ENCODE data around the gene COL5A1.

COL5A1 gene

GRCh38 chr9:134760750-134761420 lies 119.3 kb downstream of the COL5A1 start:
- H3K27me3 ChIP-seq (ENCODE audit: insufficient read depth, poor library complexity, severe bottlenecking), result no peaks in the 10 kb centered on the region
- no peak for DNase-seq (ENCODE audit: low read depth in 1 of 2, low spot score in 1 of 2)
- no peak overlapping the region for H3K4me3 ChIP-seq (replicated peaks; ENCODE audit: insufficient read depth, low read length)
- H3K27ac ChIP-seq (replicated peaks), result no peak overlapping the region
- TF ChIP-seq POLR2AphosphoS5 (IDR thresholded peaks at IDR 0.05; ENCODE audit: low read depth) (no peak), GABPA (IDR thresholded peaks at IDR 0.05; ENCODE audit: low read depth) (no peak), CTCF (IDR thresholded peaks at IDR 0.05; ENCODE audit: insufficient read depth, low read length) (no peak), REST (IDR thresholded peaks at IDR 0.05; ENCODE audit: insufficient replicate concordance, low read depth) (no peak), SPI1 (IDR thresholded peaks at IDR 0.05; ENCODE audit: borderline replicate concordance, low read depth) (no peak)

- H3K27me3 ChIP-seq (ENCODE audit: insufficient read depth, poor library complexity, severe bottlenecking), result no peaks in the 10 kb centered on the region
- no peak for DNase-seq (ENCODE audit: low read depth in 1 of 2, low spot score in 1 of 2)
- no peak overlapping the region for H3K27ac ChIP-seq (replicated peaks)
- no peak for TF ChIP-seq POLR2AphosphoS5 (IDR thresholded peaks at IDR 0.05; ENCODE audit: low read depth)
- TF ChIP-seq GABPA (IDR thresholded peaks at IDR 0.05; ENCODE audit: low read depth), result no peak
- no peak for TF ChIP-seq REST (IDR thresholded peaks at IDR 0.05; ENCODE audit: insufficient replicate concordance, low read depth)
- no peak for TF ChIP-seq CTCF (IDR thresholded peaks at IDR 0.05; ENCODE audit: insufficient read depth, low read length)
- TF ChIP-seq SPI1 (IDR thresholded peaks at IDR 0.05; ENCODE audit: borderline replicate concordance, low read depth), result no peak
- H3K4me3 ChIP-seq (replicated peaks; ENCODE audit: insufficient read depth, low read length), result no peak overlapping the region
Observed at GRCh38 chr9:134764473-134765269, 123.1 kb downstream of the COL5A1 start.

GRCh38 chr9:134765785-134766184 lies 124.2 kb downstream of the COL5A1 start:
- DNase-seq (ENCODE audit: low read depth in 1 of 2, low spot score in 1 of 2), result no peak
- Histone ChIP-seq H3K27me3 (ENCODE audit: insufficient read depth, poor library complexity, severe bottlenecking) (no peaks in the 10 kb centered on the region), H3K27ac (replicated peaks) (no peak overlapping the region), H3K4me3 (replicated peaks; ENCODE audit: insufficient read depth, low read length) (no peak overlapping the region)
- TF ChIP-seq POLR2AphosphoS5 (IDR thresholded peaks at IDR 0.05; ENCODE audit: low read depth), result no peak
- TF ChIP-seq REST (IDR thresholded peaks at IDR 0.05; ENCODE audit: insufficient replicate concordance, low read depth), result no peak
- no peak for TF ChIP-seq CTCF (IDR thresholded peaks at IDR 0.05; ENCODE audit: insufficient read depth, low read length)
- no peak for TF ChIP-seq GABPA (IDR thresholded peaks at IDR 0.05; ENCODE audit: low read depth)
- TF ChIP-seq SPI1 (IDR thresholded peaks at IDR 0.05; ENCODE audit: borderline replicate concordance, low read depth), result no peak

Data from HL-60 (cell line).